CD4-positive, CD25-positive, alpha-beta regulatory T cell (primary cell): ENCODE data around the gene CDC14A. TPM values are rescaled to one million over a fixed set of nuclear protein-coding genes. Genes with fewer than 3 reads are reported as not detected.

ENCODE experiments used
- ATAC-seq, 2 donors: fragments of 150-1000 bp; cut with Tn5 transposase; one replicate each; pipeline ENCODE4 v1.10.0; 2021; ENCODE audit warnings: low read depth in 2 of 2, moderate number of reproducible peaks in 2 of 2, moderate library complexity in 1 of 2
- DNase-seq, 3 donors: peaks; one replicate each; pipeline versions ENCODE4 v3.0.0 to v3.0.0-alpha.2; 2012 to 2022; ENCODE audit warnings: mixed read lengths in 1 of 3
- H3K27ac ChIP-seq: one replicate; pipeline ENCODE4 v1.7.0; 2013; ENCODE audit warnings: mild to moderate bottlenecking, low read length; ENCODE audit not compliant: insufficient read depth, poor library complexity, severe bottlenecking
- H3K27me3 ChIP-seq: one replicate; pipeline ENCODE4 v1.7.0; 2013; ENCODE audit warnings: low read length; ENCODE audit not compliant: control insufficient read depth, insufficient read depth
- H3K36me3 ChIP-seq: one replicate; pipeline ENCODE4 v1.7.0; 2013; ENCODE audit warnings: mild to moderate bottlenecking, low read length, moderate library complexity; ENCODE audit not compliant: control insufficient read depth, insufficient read depth
- H3K4me1 ChIP-seq: 2 replicates; pipeline ENCODE4 v1.7.0; 2013; ENCODE audit warnings: mild to moderate bottlenecking, low read length; ENCODE audit not compliant: insufficient read depth, control insufficient read depth, poor library complexity, severe bottlenecking
- H3K4me3 ChIP-seq: one replicate; pipeline ENCODE4 v1.7.0; 2013; ENCODE audit warnings: low read depth, mild to moderate bottlenecking, low read length, moderate library complexity
- H3K9me3 ChIP-seq, 2 experiments: 1 replicate in 1 of 2; 2 replicates in 1 of 2; pipeline ENCODE4 v1.7.0; 2013; ENCODE audit warnings: low read length in 2 of 2, mild to moderate bottlenecking in 1 of 2, moderate library complexity in 1 of 2; ENCODE audit not compliant: control insufficient read depth in 2 of 2
- H3K27ac Mint-ChIP-seq, 3 donors: one replicate each; pipeline ENCODE4 v1.8.0; 2020 to 2022; ENCODE audit warnings: mild to moderate bottlenecking in 3 of 3, mixed read lengths in 3 of 3, moderate library complexity in 2 of 3
- H3K27me3 Mint-ChIP-seq: one replicate; pipeline ENCODE4 v1.8.0; 2022; ENCODE audit warnings: mild to moderate bottlenecking, mixed read lengths
- H3K36me3 Mint-ChIP-seq: one replicate; pipeline ENCODE4 v1.8.0; 2020; ENCODE audit warnings: mixed read lengths
- H3K4me1 Mint-ChIP-seq, 4 donors: one replicate each; pipeline ENCODE4 v1.8.0; 2020 to 2022; ENCODE audit warnings: mixed read lengths in 4 of 4, mild to moderate bottlenecking in 1 of 4
- H3K4me3 Mint-ChIP-seq, 4 donors: one replicate each; pipeline ENCODE4 v1.8.0; 2020 to 2022; ENCODE audit warnings: mild to moderate bottlenecking in 4 of 4, mixed read lengths in 4 of 4, moderate library complexity in 3 of 4
- H3K9me3 Mint-ChIP-seq, 7 donors: one replicate each; pipeline ENCODE4 v1.8.0; 2020 to 2022; ENCODE audit warnings: mixed read lengths in 7 of 7, mild to moderate bottlenecking in 3 of 7, moderate library complexity in 2 of 7
- polyA plus RNA-seq, 4 donors: library from polyadenylated mRNA; unstranded; fragments of 300-500 nt; fragmentation: Illumina TruSeq; gene quantifications; one replicate each; pipeline ENCODE4 v1.2.3, GENCODE V29; 2021
- total RNA-seq: library from RNA; stranded (reverse); gene quantifications from one replicate; pipeline ENCODE4 v1.2.3, GENCODE V29; 2022

The CDC14A gene
- total and polyA plus RNA-seq, 5 donors from 2014 or later = 33.8 to 155 (median 37.8) TPM

GRCh38 chr1:100543640-100544039, 191.3 kb downstream of the CDC14A start:
- DNase-seq (peak in 1 of 3 donors; percentile 63), ATAC-seq (peak; percentile 42 to 48)
- Mint-ChIP-seq H3K4me3 (no peak overlapping the region), H3K36me3 (no peaks in the 10 kb centered on the region), H3K27ac (no peak overlapping the region), H3K9me3 (peaks cover 0 to under 1% (median 0%) of the 10 kb centered on the region in 7 donors), H3K4me1 (peaks cover 0 to 9% (median 5%) of the 10 kb centered on the region in 4 donors), H3K27me3 (peaks cover 50% of the 10 kb centered on the region)
- Histone ChIP-seq H3K4me1 (peaks cover 13% of the 10 kb centered on the region), H3K27ac (no peak overlapping the region), H3K36me3 (no peaks in the 10 kb centered on the region), H3K9me3 (no peaks in the 10 kb centered on the region), H3K27me3 (peaks cover 27% of the 10 kb centered on the region), H3K4me3 (no peak overlapping the region)

- ATAC-seq (no peak), DNase-seq (no peak)
- Mint-ChIP-seq H3K4me3 (no peak overlapping the region), H3K27ac (no peak overlapping the region), H3K36me3 (no peaks in the 10 kb centered on the region), H3K9me3 (peaks cover 0 to 4% (median 0%) of the 10 kb centered on the region in 7 donors), H3K27me3 (peaks cover 48% of the 10 kb centered on the region), H3K4me1 (peaks cover 0 to 6% (median 3%) of the 10 kb centered on the region in 4 donors)
- H3K27me3 ChIP-seq = peaks cover 27% of the 10 kb centered on the region
- H3K4me1 ChIP-seq = peaks cover 4% of the 10 kb centered on the region
- no peaks in the 10 kb centered on the region for H3K9me3 ChIP-seq
- no peaks in the 10 kb centered on the region for H3K36me3 ChIP-seq
- no peak overlapping the region for H3K4me3 ChIP-seq
- no peak overlapping the region for H3K27ac ChIP-seq
These were observed 192.5 kb downstream of the CDC14A start for GRCh38 chr1:100544791-100545190.

- Histone ChIP-seq H3K36me3 (no peaks in the 10 kb centered on the region), H3K27me3 (peaks cover 23% of the 10 kb centered on the region), H3K4me3 (no peak overlapping the region), H3K4me1 (no peaks in the 10 kb centered on the region), H3K27ac (no peak overlapping the region), H3K9me3 (no peaks in the 10 kb centered on the region)
- DNase-seq (no peak), ATAC-seq (no peak)
- no peak overlapping the region for H3K4me3 Mint-ChIP-seq
- H3K27ac Mint-ChIP-seq = no peak overlapping the region
- no peaks in the 10 kb centered on the region for H3K4me1 Mint-ChIP-seq
- H3K9me3 Mint-ChIP-seq = peaks cover 0 to 7% (median 2%) of the 10 kb centered on the region in 7 donors
- no peaks in the 10 kb centered on the region for H3K36me3 Mint-ChIP-seq
- peaks cover 47% of the 10 kb centered on the region for H3K27me3 Mint-ChIP-seq
These were observed 193.5 kb downstream of the CDC14A start for GRCh38 chr1:100545855-100546254.

- H3K27ac Mint-ChIP-seq = peak overlapping the region in 1 of 3 donors; percentile 28
- Histone ChIP-seq H3K27me3 (peaks cover 6% of the 10 kb centered on the region), H3K9me3 (peaks cover 22 to 25% of the 10 kb centered on the region in 2 experiments), H3K36me3 (peaks cover 2% of the 10 kb centered on the region), H3K4me1 (no peaks in the 10 kb centered on the region), H3K27ac (no peak overlapping the region), H3K4me3 (no peak overlapping the region)
- H3K9me3 Mint-ChIP-seq = peaks cover 0 to 54% (median 20%) of the 10 kb centered on the region in 7 donors
- DNase-seq = no peak
- peaks cover 18% of the 10 kb centered on the region for H3K27me3 Mint-ChIP-seq
- no peaks in the 10 kb centered on the region for H3K36me3 Mint-ChIP-seq
- no peaks in the 10 kb centered on the region for H3K4me1 Mint-ChIP-seq
- H3K4me3 Mint-ChIP-seq = no peak overlapping the region
- no peak for ATAC-seq
These were observed 199.7 kb downstream of the CDC14A start for GRCh38 chr1:100552031-100552430.

- Mint-ChIP-seq H3K4me3 (no peak overlapping the region), H3K4me1 (no peaks in the 10 kb centered on the region), H3K27ac (no peak overlapping the region), H3K9me3 (peaks cover 0 to 62% (median 22%) of the 10 kb centered on the region in 7 donors), H3K27me3 (peaks cover 20% of the 10 kb centered on the region), H3K36me3 (no peaks in the 10 kb centered on the region)
- Histone ChIP-seq H3K27ac (no peak overlapping the region), H3K4me1 (no peaks in the 10 kb centered on the region), H3K27me3 (peaks cover 3% of the 10 kb centered on the region), H3K9me3 (peaks cover 22 to 28% of the 10 kb centered on the region in 2 experiments), H3K36me3 (peaks cover 2% of the 10 kb centered on the region), H3K4me3 (no peak overlapping the region)
- no peak for DNase-seq
- no peak for ATAC-seq
These were observed 200.6 kb downstream of the CDC14A start for GRCh38 chr1:100552922-100553321.

GRCh38 chr1:100556181-100556580, 203.9 kb downstream of the CDC14A start:
- H3K9me3 Mint-ChIP-seq = peaks cover 0 to 63% (median 17%) of the 10 kb centered on the region in 7 donors
- peaks cover 24% of the 10 kb centered on the region for H3K27me3 Mint-ChIP-seq
- Histone ChIP-seq H3K9me3 (peaks cover 22 to 28% of the 10 kb centered on the region in 2 experiments), H3K4me3 (no peak overlapping the region), H3K36me3 (peaks cover 2% of the 10 kb centered on the region), H3K27me3 (peaks cover 1% of the 10 kb centered on the region), H3K27ac (no peak overlapping the region), H3K4me1 (no peaks in the 10 kb centered on the region)
- no peak overlapping the region for H3K4me3 Mint-ChIP-seq
- DNase-seq = no peak
- H3K4me1 Mint-ChIP-seq = no peaks in the 10 kb centered on the region
- no peak for ATAC-seq
- H3K36me3 Mint-ChIP-seq = no peaks in the 10 kb centered on the region
- no peak overlapping the region for H3K27ac Mint-ChIP-seq

- DNase-seq (no peak), ATAC-seq (no peak)
- no peaks in the 10 kb centered on the region for H3K36me3 Mint-ChIP-seq
- no peak overlapping the region for H3K27ac Mint-ChIP-seq
- H3K9me3 Mint-ChIP-seq = peaks cover 0 to 56% (median 17%) of the 10 kb centered on the region in 7 donors
- no peak overlapping the region for H3K27ac ChIP-seq
- no peaks in the 10 kb centered on the region for H3K4me1 Mint-ChIP-seq
- H3K4me3 Mint-ChIP-seq = no peak overlapping the region
- no peak overlapping the region for H3K4me3 ChIP-seq
- peaks cover 27% of the 10 kb centered on the region for H3K27me3 Mint-ChIP-seq
- no peaks in the 10 kb centered on the region for H3K4me1 ChIP-seq
- peaks cover 1% of the 10 kb centered on the region for H3K27me3 ChIP-seq
- peaks cover 18 to 22% of the 10 kb centered on the region in 2 experiments for H3K9me3 ChIP-seq
- peaks cover 2% of the 10 kb centered on the region for H3K36me3 ChIP-seq
These were observed 204.8 kb downstream of the CDC14A start for GRCh38 chr1:100556925-100557605.

GRCh38 chr1:100557606-100557953, 205.3 kb downstream of the CDC14A start:
- Histone ChIP-seq H3K9me3 (peaks cover 13 to 17% of the 10 kb centered on the region in 2 experiments), H3K4me1 (no peaks in the 10 kb centered on the region), H3K36me3 (peaks cover 2% of the 10 kb centered on the region), H3K27me3 (peaks cover 1% of the 10 kb centered on the region), H3K27ac (no peak overlapping the region), H3K4me3 (no peak overlapping the region)
- Mint-ChIP-seq H3K27me3 (peaks cover 21% of the 10 kb centered on the region), H3K36me3 (no peaks in the 10 kb centered on the region), H3K9me3 (peaks cover 0 to 51% (median 13%) of the 10 kb centered on the region in 7 donors), H3K4me1 (no peaks in the 10 kb centered on the region), H3K4me3 (no peak overlapping the region), H3K27ac (no peak overlapping the region)
- ATAC-seq (no peak), DNase-seq (no peak)
